Left cardiac atrium (tissue), 4 donors: ENCODE results near the gene TBC1D2B. TPM values are rescaled to one million over a fixed set of nuclear protein-coding genes. Genes with fewer than 3 reads are reported as not detected.

Experiments
- ATAC-seq, 2 donors: fragments of 200-7000 bp; cut with Tn5 transposase; one replicate each; pipeline ENCODE4 v1.9.1; 2020; ENCODE audit warnings: mild to moderate bottlenecking in 2 of 2, moderate library complexity in 2 of 2
- DNase-seq: peaks from one replicate; pipeline ENCODE4 v3.0.0-alpha.2; 2020
- intact Hi-C, 2 donors: fragments of 100-400 bp; cut with DNase I; formaldehyde crosslinking; loops; one replicate each; pipeline versions ENCODE4 v1.14.1 to v1.15.1; 2022 to 2023
- long read RNA-seq: library from polyadenylated mRNA; unstranded; transcript quantifications from one replicate; pipeline ENCODE4 v2.0.0, GENCODE V29; 2021
- total RNA-seq, 2 donors: library from RNA; stranded (reverse); fragmentation: NEBNext Ultra II Directional; extraction: Animal tissue kit (Norgen Biotek cat#: 25700); gene quantifications; one replicate each; pipeline ENCODE4 v1.2.1, GENCODE V29; 2021
- donor health status: DM: no; HTN: yes; CAD: no.
- donor health status: DM: no; HTN: yes; CAD: no; lungs with severe emphysema.
- donor health status: DM: yes; HTN: yes; CAD: no.
- donor health status: Dilated cardiomyopathy.

The TBC1D2B gene
- 10 to 100 TPM; 20.5 to 23.7 TPM for total RNA-seq
- long read RNA-seq, full-length matches to known transcripts, result 6 of 10 reads
- long read RNA-seq, partial matches to known transcripts, result 3 of 10 reads
- long read RNA-seq, other reads (novel, unspliced or antisense), result 1 of 10 reads

DNA sequence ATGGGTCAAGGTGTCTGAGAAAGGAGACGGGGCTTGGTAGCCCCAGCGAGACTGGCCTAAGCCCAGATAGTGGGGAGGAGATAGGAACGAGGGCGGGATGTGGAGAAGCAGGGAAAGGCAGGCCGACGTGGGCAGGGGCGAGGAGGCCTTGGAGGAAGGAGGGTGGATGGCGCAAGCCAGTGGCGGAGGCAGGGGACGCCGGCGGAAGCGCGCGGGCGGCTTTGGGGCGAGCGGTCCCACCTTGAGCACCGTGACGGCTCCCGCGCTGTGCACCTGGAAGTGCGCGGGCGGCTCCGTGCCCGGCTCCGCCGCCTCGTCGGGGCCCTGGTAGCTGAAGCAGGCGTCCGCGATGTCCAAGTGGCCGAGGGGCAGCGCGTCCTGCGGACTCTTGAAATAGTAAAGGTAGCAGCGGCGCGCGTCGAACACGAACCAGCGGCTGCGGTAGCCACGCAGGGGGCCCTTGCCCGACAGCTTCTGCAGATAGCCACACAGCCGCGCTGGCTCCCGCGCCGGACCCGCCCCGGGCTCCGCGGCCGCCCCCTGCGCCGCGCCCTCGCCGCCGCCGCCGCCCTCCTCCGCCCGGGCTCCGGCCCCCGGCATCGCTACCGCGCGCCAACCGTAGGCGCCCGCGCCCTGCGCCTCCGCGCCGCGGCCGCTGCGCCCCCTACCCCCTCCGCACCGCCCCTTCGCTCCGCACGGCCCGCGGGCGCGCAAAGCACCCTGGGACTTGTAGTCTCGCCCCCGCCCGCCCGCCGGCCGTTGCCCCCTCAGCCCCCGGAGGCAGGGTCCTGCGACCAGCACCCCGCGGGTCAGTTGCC lies at the start of gene TBC1D2B:
Gene TBC1D2B (minus strand): TSS at position 659 of the 818 bp plus-strand sequence. CDS start 59 bp downstream, at position 600.
- DNase-seq (peak; percentile 68), ATAC-seq (peak; percentile 73 to 79)
- intact Hi-C loops, result no loop called here

DNA sequence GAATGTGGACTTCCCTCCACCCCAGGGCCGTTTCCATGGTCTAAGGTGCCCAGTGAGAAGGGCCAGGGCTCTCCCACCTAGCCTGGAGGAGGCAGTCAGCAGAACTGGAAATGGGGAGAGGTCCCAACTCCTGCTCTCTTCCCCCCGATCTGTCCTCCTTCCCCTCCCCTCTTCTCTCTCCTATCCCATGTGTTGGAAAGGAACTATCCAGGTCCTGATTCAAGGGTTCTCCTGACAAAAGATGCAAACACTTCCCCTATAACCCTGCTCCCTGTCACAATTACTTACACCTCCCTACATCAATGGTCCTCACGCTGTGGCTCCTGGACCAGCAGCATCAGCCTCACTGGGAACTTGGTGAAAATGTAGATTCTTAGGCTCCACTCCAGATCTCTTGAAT lies 47.8 kb upstream of the TBC1D2B start:
- ATAC-seq (no peak), DNase-seq (no peak)
- intact Hi-C loops, result no loop called here

DNA sequence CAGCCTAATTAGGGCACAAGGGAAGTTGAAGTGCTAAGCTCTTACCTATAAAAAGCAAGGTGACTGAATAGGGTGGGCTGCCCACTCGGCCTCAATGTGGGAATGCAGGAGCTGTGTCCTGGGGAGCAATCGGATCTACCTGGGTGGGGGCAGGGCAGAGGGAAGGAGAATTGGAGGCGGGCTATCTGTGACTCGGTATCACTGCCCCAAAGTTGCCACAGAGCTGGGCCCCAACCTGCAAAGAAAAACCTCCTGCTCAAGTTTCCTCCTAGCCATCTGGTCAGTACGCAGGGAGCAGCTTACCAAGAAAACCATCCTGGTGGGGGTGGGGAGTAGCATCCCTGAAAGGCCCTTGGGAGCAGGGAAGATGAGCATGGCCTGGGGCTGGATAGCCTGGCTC lies 43.0 kb upstream of the TBC1D2B start:
- DNase-seq (no peak), ATAC-seq (peak; percentile 24 to 41)
- intact Hi-C loops, result no loop called here

DNA sequence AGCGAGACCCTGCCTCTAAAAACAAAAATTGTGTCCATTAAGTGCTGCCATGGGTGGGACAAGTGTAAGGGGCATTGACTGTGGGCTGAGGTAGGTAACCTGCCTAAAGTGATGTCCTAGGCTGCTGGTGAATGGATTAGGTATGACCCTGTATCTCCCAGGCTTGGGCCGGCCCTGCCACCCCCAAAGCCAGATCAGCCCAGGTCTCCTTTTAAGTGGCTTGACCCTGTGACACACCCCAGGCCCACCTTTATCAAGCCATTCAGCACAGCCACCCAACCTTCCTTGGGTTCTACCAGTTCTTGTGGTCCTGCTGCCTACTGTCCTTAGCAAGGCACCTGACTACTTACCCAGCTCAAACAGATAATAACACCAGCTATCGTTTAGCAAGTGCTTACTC lies 35.0 kb upstream of the TBC1D2B start:
- DNase-seq (no peak), ATAC-seq (no peak)
- intact Hi-C loops, result loop anchor here (2.0 to 10.0 kb wide), 5 partner anchors 80 to 312 kb away; no protein-coding TSS in a partner anchor

DNA sequence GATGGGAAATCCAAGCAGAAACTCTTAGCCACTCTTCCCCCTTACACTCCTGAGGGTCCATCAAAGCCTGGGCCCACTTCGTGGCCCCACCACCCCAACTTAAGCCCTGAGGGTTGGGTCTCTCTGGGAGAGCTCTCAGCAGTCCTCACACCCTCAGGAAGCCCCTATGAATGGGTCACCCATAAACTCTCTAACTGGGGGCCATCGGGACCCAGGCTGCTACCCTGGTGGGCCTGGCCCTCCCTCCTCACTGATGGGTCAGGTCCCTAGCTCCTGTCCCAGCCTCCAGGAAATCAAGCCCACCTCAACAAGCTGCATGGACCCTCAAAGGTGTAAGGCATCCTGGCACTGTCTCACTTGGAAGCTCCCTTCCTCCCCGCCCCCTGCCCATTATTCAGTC lies 34.3 kb upstream of the TBC1D2B start:
- DNase-seq, result no peak
- ATAC-seq, result no peak
- intact Hi-C loops, result loop anchor here (2.0 to 10.0 kb wide), 5 partner anchors 81 to 313 kb away; no protein-coding TSS in a partner anchor

DNA sequence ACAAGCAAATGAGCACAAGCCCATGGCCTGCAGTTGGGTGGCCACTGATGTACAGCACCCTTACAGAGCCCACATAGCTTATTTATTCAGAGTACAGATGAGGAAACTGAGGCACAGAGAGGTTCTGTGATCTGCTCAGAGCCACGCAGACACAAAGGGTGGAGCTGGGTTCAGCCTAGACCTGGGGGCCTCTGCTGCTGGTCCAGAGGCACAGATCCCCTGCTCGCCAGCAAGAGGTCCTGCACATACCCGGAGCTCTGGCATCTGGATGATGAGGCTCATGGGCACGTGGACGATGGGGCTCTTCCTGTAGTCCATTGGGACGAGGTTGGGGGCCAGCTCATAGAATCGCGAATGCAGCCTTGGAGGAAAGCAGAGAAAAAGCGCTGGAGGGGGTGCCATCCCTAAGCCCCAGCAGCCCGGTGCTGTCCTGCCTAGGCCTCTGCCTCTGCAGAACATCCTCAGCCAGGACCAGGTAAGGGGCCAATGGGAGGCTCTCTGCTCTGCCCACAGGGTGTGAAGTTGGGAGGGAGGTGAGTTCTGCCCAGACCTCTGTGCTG lies 33.5 kb upstream of the TBC1D2B start:
- intact Hi-C loops, result loop anchor here (5.0 to 10.0 kb wide), 4 partner anchors 81 to 314 kb away; no protein-coding TSS in a partner anchor
- no peak for DNase-seq

DNA sequence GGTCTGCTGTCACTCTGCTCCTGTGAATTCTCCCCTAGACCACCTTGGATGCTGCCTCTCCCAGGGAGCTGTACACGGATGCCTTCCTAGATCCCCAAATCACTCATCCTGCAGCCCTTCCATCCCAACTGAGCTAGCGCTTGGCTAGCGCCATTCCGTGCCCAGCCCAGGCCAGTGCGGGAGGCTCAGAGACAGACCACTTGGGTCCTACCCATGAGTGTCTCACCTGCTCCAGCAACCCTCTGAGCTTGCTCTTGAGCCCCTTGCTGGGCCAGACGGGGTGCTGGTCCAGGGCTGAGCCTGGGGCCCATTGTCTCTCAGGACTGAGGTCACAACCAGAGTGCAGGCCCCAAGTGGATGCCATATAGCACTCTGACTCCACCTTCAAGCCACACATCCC lies 32.6 kb upstream of the TBC1D2B start:
- DNase-seq (no peak), ATAC-seq (no peak)
- intact Hi-C loops, result loop anchor here (5.0 to 10.0 kb wide), 4 partner anchors 82 to 315 kb away; no protein-coding TSS in a partner anchor

More for the DNA sequence above, 33.5 kb upstream of the TBC1D2B start:
- ATAC-seq, result no peak

DNA sequence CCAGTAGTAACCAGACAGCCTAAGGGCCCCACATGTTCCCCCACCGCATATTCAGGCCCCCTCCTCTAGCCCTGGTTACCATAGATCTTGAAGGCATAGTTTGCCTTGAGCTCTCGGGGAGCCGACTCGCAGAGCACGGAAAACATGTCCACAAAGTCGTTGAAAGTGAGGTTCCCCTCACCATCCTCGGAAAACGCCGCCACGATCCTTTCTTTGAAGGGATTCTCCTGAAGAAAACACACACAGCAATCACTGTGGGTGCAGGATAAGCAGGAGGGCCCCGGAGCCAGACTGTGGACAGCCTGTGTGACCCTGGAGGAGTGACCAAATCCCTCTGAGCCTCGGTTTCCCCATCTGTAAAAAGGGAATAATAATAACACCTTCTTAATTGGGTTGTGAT lies 31.6 kb upstream of the TBC1D2B start:
- DNase-seq (no peak), ATAC-seq (no peak)
- intact Hi-C loops, result loop anchor here (2.0 to 5.0 kb wide), 3 partner anchors 108 to 150 kb away; no protein-coding TSS in a partner anchor

DNA sequence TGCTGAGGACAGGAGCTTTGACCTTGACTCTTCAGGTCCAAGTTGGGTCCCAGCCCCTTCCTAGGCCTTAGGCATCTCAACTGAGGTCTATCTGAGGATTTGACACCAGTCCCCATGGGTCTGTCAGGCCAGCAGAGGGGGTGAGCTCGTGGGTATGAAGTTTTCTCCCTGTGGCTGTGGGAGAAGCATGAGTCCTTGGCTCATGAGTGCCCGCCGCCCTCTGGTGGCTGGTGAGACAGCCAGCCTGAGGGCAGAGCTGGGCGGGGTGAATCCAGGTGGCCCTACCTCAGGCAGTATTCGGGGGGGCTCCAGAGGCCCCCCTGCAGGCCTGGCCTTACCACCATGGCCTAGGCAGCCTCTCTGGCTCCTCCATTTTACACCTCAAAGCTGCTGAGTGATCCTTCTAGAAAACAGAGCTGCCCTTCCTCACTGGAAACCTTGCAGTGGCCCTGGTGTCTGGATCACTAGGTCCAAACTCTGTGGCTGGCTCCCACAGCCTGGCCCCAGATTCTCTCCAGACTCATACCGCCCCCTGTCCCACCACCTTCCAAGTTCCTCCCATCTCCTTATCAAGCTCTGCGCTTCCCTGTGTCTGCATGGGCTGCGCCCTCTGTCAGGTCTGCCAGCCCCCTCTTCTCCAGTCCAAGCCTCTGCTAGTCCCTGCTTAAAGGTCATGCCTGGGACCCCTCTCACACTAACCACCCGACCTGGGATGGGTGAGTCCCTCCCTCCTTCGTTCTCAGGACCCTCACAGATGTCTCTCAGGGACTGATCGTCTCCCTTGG lies 31.0 kb upstream of the TBC1D2B start:
- intact Hi-C loops, result loop anchor here (2.0 to 5.0 kb wide), 3 partner anchors 108 to 150 kb away; no protein-coding TSS in a partner anchor
- DNase-seq, result peak; percentile 88
- ATAC-seq, result peak; percentile 87 to 89

DNA sequence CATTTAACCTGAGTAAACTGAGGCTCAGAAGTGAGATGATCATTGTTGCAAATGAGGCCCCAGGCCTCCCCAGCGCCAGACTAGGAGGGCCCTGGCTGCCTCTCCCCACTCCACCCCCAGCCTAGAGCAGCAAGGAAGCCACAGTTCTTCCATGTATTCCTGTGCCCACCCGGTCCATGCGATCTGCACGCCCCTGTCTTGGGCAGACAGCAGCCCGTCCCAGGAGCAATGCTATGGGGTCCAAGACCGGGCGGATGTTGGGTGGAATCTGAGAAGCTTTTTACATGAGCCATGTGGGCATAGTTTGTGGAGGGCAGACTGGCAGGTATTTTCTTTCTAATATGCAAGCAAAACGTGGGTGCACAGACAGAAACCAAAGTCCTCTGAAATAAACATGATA lies 30.0 kb upstream of the TBC1D2B start:
- intact Hi-C loops, result loop anchor here in 1 of 2 donors (5.0 kb wide), 1 partner anchor 140 kb away; no protein-coding TSS in a partner anchor
- DNase-seq (peak; percentile 17), ATAC-seq (no peak)

DNA sequence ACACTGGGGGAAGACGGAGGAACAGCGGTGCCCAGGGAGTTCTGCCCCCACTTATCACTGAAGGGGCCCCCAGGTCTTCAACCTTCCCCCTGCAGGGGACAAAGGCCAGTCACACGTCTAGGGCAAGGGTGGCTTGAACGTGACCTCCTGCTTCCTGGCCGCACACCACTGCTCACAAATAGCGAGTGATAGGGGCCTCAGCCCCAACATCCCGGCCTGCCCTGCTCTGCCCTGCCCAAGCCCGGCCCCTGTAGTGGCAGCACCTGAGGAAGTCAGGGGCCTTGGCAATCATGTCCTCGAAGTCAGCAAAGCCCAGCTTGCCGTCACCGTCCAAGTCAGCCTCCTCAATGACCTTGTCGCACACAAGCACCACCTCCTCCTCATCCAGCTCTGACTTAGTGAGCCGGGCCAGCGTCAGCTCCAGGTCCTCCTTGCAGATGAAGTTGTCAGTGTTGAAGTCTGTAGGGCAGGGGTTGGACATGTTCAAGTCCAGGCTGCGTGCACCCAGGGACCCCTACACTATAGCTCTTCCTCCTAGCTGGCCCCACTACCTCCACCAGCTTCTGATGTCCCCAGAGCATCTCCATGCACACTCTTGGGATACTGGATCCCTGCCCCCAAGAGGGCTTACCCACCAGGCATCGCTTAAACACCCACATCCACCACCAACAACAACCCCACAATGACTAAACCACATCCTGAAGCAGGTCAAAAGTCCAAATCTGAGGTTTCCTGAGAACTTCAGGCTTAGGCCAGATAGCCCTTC lies 28.1 kb upstream of the TBC1D2B start:
- no peak for ATAC-seq
- DNase-seq, result peak; percentile 14
- intact Hi-C loops, result loop anchor here in 1 of 2 donors (5.0 kb wide), 1 partner anchor 138 kb away; no protein-coding TSS in a partner anchor

DNA sequence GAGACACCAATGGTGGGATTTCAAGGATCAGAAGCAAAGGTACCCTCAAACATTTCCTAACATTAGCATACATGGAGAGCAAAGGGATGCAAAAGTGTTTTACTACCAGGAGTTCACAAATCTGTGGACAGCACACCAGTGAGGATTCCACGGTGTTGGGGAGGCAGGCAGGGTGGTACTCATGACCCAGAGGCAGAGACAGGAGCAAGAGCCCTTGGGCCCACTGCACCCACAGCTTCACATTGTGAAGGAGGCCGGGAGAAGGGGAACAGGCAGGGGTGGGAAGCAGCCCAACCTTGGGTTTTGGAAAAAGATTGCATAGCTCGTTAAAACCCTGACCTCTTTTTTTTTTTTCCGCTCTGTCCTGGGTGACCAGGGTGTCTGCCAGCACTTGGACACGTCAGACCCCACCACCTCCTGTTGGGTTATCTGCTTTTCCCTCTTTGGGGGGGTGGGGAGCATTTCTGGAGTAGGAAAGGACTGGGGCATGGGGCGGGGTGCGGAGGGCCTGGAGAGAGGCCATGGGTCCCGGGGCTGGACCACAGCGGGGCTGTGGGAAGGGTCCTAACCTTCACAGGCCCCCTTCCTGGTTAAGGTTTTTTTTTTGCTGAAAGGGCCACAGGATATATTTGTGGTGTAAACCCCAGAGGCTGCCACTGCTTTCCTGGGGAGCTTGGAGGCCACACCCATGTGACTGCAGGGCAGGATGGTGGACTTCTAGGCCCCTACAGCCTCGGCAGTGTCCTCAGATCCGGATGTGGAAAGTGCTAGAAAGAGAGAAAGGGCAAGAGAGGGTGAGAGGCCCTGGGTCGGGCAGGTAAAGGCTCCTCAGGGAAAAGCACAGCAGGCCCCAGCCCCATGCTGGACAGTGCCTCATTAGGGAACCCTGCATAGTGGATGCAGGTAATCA lies 27.3 kb upstream of the TBC1D2B start:
- DNase-seq, result peak; percentile 18
- ATAC-seq, result no peak
- intact Hi-C loops, result loop anchor here (5.0 kb wide), 2 partner anchors 88 to 138 kb away; no protein-coding TSS in a partner anchor

DNA sequence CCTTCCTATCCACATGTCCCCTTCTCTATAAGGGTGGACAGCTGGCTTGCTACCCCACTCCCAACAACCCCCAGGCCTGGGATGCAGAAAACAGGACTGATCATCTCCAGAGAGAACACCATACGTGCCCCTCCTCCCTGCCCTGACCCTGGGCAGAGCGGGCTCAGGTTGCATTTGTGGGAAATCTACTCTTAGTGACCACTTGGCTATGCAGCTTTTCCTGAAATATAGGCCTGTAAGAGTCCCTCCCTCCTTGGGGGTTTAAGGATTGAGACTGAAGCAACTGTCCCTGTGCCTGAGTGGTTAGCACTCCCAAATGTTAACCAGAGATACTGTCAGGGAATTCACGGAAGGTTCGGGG lies 26.6 kb upstream of the TBC1D2B start:
- intact Hi-C loops, result loop anchor here in 1 of 2 donors (5.0 kb wide), 1 partner anchor 87 kb away; no protein-coding TSS in a partner anchor

DNA sequence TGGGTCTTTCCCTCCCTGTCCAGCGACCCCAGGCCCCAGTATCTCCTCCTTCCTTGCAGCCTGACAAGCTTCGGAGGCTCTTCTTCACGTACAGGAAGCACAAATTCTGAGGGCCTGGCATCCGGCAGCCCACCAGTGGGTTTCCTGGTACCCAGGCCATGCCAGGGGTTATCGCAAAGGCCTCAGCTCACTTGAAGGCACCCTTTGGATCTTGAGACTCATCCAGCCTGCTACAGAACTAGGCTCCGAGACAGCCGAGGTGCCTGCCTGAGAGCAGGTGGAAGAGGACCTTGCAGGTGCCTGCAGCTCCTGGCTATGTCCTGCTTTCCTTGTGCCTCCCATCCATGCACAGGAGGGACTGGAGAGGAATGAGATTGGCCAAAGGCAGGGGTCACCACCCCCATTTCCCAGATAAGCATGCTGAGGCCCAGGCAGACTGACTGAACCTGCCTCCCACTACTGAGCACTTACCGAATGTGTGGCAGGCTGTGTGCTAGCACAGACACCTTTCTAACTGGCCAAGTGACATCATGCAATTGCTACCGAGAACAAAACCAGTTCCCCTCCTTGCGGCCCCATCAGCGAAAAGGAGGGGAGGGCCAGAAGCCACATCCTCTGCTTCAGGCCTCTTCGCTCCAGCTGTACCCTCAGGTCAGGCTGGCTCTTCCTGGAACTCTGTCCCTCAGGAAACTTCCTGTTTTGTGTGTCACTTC lies 26.1 kb upstream of the TBC1D2B start:
- no peak for DNase-seq
- intact Hi-C loops, result loop anchor here in 1 of 2 donors (5.0 kb wide), 1 partner anchor 86 kb away; no protein-coding TSS in a partner anchor
- ATAC-seq, result peak; percentile 8 to 42

More for the DNA sequence above, 26.6 kb upstream of the TBC1D2B start:
- ATAC-seq, result no peak
- DNase-seq, result no peak

DNA sequence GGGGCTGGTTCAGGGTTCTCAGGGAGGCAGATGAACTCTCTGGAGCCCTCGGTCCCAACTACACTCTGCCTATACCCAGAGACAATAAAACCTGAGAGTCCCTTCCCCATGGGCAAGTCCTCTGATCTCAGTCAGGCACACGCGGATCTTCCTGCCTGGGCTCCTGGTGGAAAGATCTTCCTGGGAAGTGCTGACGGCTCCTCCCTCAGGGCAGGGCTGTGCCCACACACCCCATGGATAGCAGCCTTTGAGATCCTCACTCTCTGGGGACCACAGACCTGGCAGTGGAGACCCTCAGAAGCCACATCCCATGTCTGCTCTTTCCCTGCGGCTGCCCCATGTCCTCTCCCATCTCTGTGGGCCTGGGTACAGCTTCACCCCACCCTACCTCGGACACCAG lies 25.2 kb upstream of the TBC1D2B start:
- ATAC-seq, result no peak
- intact Hi-C loops, result loop anchor here in 1 of 2 donors (5.0 kb wide), 1 partner anchor 85 kb away; no protein-coding TSS in a partner anchor
- no peak for DNase-seq

DNA sequence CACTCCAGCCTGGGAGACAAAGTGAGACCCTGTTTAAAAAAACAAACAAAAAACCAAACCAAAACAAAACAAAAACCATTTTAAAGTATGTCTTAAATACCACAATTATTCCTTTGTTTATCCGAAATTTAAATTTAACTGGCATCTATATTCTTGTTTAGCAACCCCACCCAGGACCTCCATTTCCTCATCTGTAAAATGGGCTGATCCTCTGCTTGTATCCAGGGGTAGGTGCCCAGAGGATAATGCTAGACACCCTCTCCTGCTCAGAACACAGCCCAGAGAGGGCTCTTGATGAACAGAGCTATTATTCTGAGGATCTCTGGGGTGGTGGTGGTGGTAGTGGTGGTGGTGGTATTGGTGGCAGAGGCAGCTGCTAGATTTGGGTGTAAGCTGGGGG lies 24.7 kb upstream of the TBC1D2B start:
- ATAC-seq (no peak), DNase-seq (no peak)
- intact Hi-C loops, result loop anchor here in 1 of 2 donors (5.0 kb wide), 1 partner anchor 85 kb away; no protein-coding TSS in a partner anchor
